Endothelial cell of umbilical vein (primary cell): ENCODE results near the gene ZIC1. TPM values are rescaled to one million over a fixed set of nuclear protein-coding genes. Genes with fewer than 3 reads are reported as not detected.

ENCODE experiments used
- BruUV-seq: library from RNA; stranded (reverse); fragments of 400-500 nt; replicated peaks from 2 replicates; lab custom pipeline; 2021; lab: Mats Ljungman, UMichigan
- CTCF ChIA-PET: fragments of 300-600, 350-600 bp; sonication (Branson Sonifier 250); formaldehyde crosslinking; loops from one replicate; lab custom pipeline; 2021; ENCODE audit warnings: antibody characterized with exemption, inconsistent platforms; lab: Charles Lee
- POLR2A ChIA-PET: fragments of 300-600, 350-600 bp; sonication (Branson Sonifier 250); formaldehyde crosslinking; loops from one replicate; lab custom pipeline; 2021; ENCODE audit warnings: antibody characterized with exemption, inconsistent platforms; lab: Charles Lee
- DNase-seq: peaks from one replicate; pipeline ENCODE4 v3.0.0-alpha.2; 2011; ENCODE audit warnings: low read depth, low spot score
- FAIRE-seq: peaks from 2 replicates; lab custom pipeline; 2011; peaks lifted over from hg19 to GRCh38; lab: Jason Lieb, UNC
- H2AFZ ChIP-seq: 2 replicates; pipeline ENCODE4 v1.6.0; 2012; ENCODE audit warnings: low read depth, low read length, control low read depth, inconsistent platforms
- H3K27ac ChIP-seq: 2 replicates; pipeline ENCODE4 v1.5.1; 2011; ENCODE audit warnings: low read depth, mild to moderate bottlenecking, control low read depth, low read length, moderate library complexity; ENCODE audit not compliant: insufficient read depth
- H3K27me3 ChIP-seq, 2 experiments: 2 replicates each; pipeline versions ENCODE4 v1.6.0 to v1.6.1; 2011; ENCODE audit warnings: low read length in 2 of 2, mixed read lengths in 1 of 2; ENCODE audit not compliant: control insufficient read depth in 2 of 2, insufficient read depth in 2 of 2
- H3K36me3 ChIP-seq, 2 experiments: 2 replicates in 1 of 2; 3 replicates in 1 of 2; pipeline ENCODE4 v1.5.1; 2011; ENCODE audit warnings: low read length in 2 of 2, mild to moderate bottlenecking in 1 of 2, moderate library complexity in 1 of 2; ENCODE audit not compliant: control insufficient read depth in 2 of 2, insufficient read depth in 2 of 2; ENCODE audit errors: extremely low read depth in 1 of 2
- H3K4me1 ChIP-seq: 3 replicates; pipeline ENCODE4 v1.5.1; 2011; ENCODE audit warnings: mild to moderate bottlenecking, low read length; ENCODE audit not compliant: control insufficient read depth, insufficient read depth; ENCODE audit errors: extremely low read depth
- H3K4me2 ChIP-seq: 2 replicates; pipeline ENCODE4 v1.6.1; 2011; ENCODE audit warnings: low read length, control low read depth, mixed read lengths; ENCODE audit not compliant: insufficient read depth
- H3K4me3 ChIP-seq, 3 experiments: fragments of 200-600 bp in 1 of 3; sonication (generic), shearing (Covaris generic) in 1 of 3; replicated peaks in 1 of 3; 2 replicates each; pipeline ENCODE4 v1.5.1; 2011 to 2016; ENCODE audit warnings: control low read depth in 3 of 3, low read length in 3 of 3, mild to moderate bottlenecking in 2 of 3, inconsistent platforms in 1 of 3, low read depth in 1 of 3, moderate library complexity in 1 of 3; ENCODE audit not compliant: insufficient read depth in 1 of 3
- H3K79me2 ChIP-seq: 2 replicates; pipeline ENCODE4 v1.6.0; 2012; ENCODE audit warnings: low read length, inconsistent platforms; ENCODE audit not compliant: control insufficient read depth, insufficient read depth
- H3K9ac ChIP-seq: replicated peaks from 2 replicates; pipeline ENCODE3; 2011; ENCODE audit warnings: low read length, control low read depth; ENCODE audit not compliant: insufficient read depth; ENCODE audit errors: extremely low read depth
- H3K9me1 ChIP-seq: replicated peaks from 3 replicates; pipeline ENCODE4 v1.6.0; 2011; ENCODE audit warnings: mild to moderate bottlenecking, low read length; ENCODE audit not compliant: control insufficient read depth, insufficient read depth; ENCODE audit errors: extremely low read depth
- H3K9me3 ChIP-seq: replicated peaks from 2 replicates; pipeline ENCODE4 v1.5.1; 2012; ENCODE audit warnings: low read length, inconsistent platforms; ENCODE audit not compliant: control insufficient read depth, insufficient read depth
- H4K20me1 ChIP-seq: replicated peaks from 2 replicates; pipeline ENCODE3; 2011; ENCODE audit warnings: mild to moderate bottlenecking, low read length; ENCODE audit not compliant: control insufficient read depth, insufficient read depth; ENCODE audit errors: extremely low read depth
- CTCF ChIP-seq, 2 donors: IDR thresholded peaks; 1 replicate in 1 of 2; 2 replicates in 1 of 2; pipeline ENCODE4 v1.5.1; 2011; ENCODE audit warnings: low read length in 2 of 2, mild to moderate bottlenecking in 2 of 2, moderate library complexity in 2 of 2, control low read depth in 1 of 2, inconsistent platforms in 1 of 2, low read depth in 1 of 2; ENCODE audit not compliant: insufficient read depth in 1 of 2; ENCODE audit errors: extremely low read depth in 1 of 2
- EZH2 ChIP-seq: IDR thresholded peaks from 2 replicates; pipeline ENCODE4 v1.6.1; 2012; ENCODE audit warnings: borderline replicate concordance, low read depth, mild to moderate bottlenecking, moderate library complexity, low read length, inconsistent platforms; ENCODE audit not compliant: severe bottlenecking
- FOS ChIP-seq: IDR thresholded peaks from 2 replicates; pipeline ENCODE4 v1.6.1; 2011; ENCODE audit warnings: mild to moderate bottlenecking, low read length, moderate library complexity, borderline replicate concordance; ENCODE audit not compliant: insufficient read depth
- GATA2 ChIP-seq: IDR thresholded peaks from 2 replicates; pipeline ENCODE4 v1.7.0; 2011; ENCODE audit warnings: low read depth, mild to moderate bottlenecking, moderate library complexity, mixed read lengths, low read length; ENCODE audit not compliant: insufficient read length, insufficient read depth
- JUN ChIP-seq: IDR thresholded peaks from 2 replicates; pipeline ENCODE4 v1.6.1; 2011; ENCODE audit warnings: borderline replicate concordance, low read depth; ENCODE audit not compliant: insufficient read length, insufficient read depth
- MAX ChIP-seq: IDR thresholded peaks from 2 replicates; pipeline ENCODE4 v1.6.1; 2011; ENCODE audit not compliant: insufficient read depth, insufficient read length
- MYC ChIP-seq: IDR thresholded peaks from one replicate; pipeline ENCODE4 v1.6.1; 2011; ENCODE audit warnings: mild to moderate bottlenecking, low read depth, low read length
- POLR2A ChIP-seq: IDR thresholded peaks from 2 replicates; pipeline ENCODE4 v1.6.1; 2012; ENCODE audit warnings: low read depth, mild to moderate bottlenecking, control low read depth, low read length
- POLR2AphosphoS5 ChIP-seq: IDR thresholded peaks from 2 replicates; pipeline ENCODE4 v1.6.1; 2012; ENCODE audit warnings: low read depth, mild to moderate bottlenecking, control low read depth, low read length, moderate library complexity; ENCODE audit not compliant: insufficient read depth
- dilution Hi-C: fragments of 300-500 bp; cut with MboI; formaldehyde crosslinking; loops from one replicate; pipeline ENCODE4 v1.15.0; 2019; ENCODE audit warnings: low sequenced_read_pairs; ENCODE audit not compliant: extremely low pct_ligation_motif_present
- intact Hi-C: fragments of 100-400 bp; cut with micrococcal nuclease; formaldehyde crosslinking; loops from one replicate; pipeline ENCODE4 v1.10.0; 2022
- polyA plus RNA-seq, 4 experiments: library from polyadenylated mRNA; depleted of rRNA in 3 of 4; stranded (reverse) in 3 of 4; unstranded in 1 of 4; fragments of >200 nt; gene quantifications; 2 replicates each; pipeline versions ENCODE4 v1.2.1 to v1.2.3, GENCODE V29; 2011 to 2012; ENCODE audit warnings: missing spikeins in 1 of 4
- total RNA-seq: library from RNA; stranded (reverse); gene quantifications from 2 replicates; pipeline ENCODE4 v1.2.3, GENCODE V29; 2021

The ZIC1 gene
- total and polyA plus RNA-seq, 2 donors (not counting 3 experiments of a cell fraction or from before 2014, with no cell fraction given) = not detected

GRCh38 chr3:147367676-147368075 lies 41.5 kb upstream of the ZIC1 start:
- no peak for FAIRE-seq
- TF ChIP-seq EZH2 (no peak), POLR2A (no peak), GATA2 (no peak), MYC (no peak), CTCF (IDR thresholded peaks at IDR 0.05; ENCODE audit: extremely low read depth in 1 of 2, insufficient read depth in 1 of 2, low read depth in 1 of 2, low read length in 2 of 2) (no peak), JUN (no peak), MAX (no peak), POLR2AphosphoS5 (no peak), FOS (no peak)

More at GRCh38 chr3:147367676-147368075, 41.5 kb upstream of the ZIC1 start:
- no peak for DNase-seq
- no peak overlapping the region for H3K9ac ChIP-seq
- H4K20me1 ChIP-seq = no peaks in the 10 kb centered on the region
- H3K9me3 ChIP-seq = no peaks in the 10 kb centered on the region
- intact Hi-C loops = no loop called here
- no peaks in the 10 kb centered on the region for H3K4me1 ChIP-seq
- dilution Hi-C loops = no loop called here
- CTCF ChIA-PET = interaction anchor here (1.1 to 1.6 kb wide), 3 partner anchors 9 to 550 kb away, joined by 3 to 9 read pairs (median 3); no protein-coding TSS in a partner anchor
- H3K27ac ChIP-seq = no peak overlapping the region
- H3K9me1 ChIP-seq = no peaks in the 10 kb centered on the region
- POLR2A ChIA-PET = no interaction called here
- no peak overlapping the region for H3K4me3 ChIP-seq
- peaks cover 81 to 97% of the 10 kb centered on the region in 2 experiments for H3K27me3 ChIP-seq
- no peak overlapping the region for H3K4me2 ChIP-seq
- H3K36me3 ChIP-seq = no peaks in the 10 kb centered on the region
- no peaks in the 10 kb centered on the region for H3K79me2 ChIP-seq
- no TSS peak for BruUV-seq
- no peak overlapping the region for H2AFZ ChIP-seq
